ENCODE data around the gene RAB3B.
"Not testable (repeated sequence)": the region's sequence is repeated elsewhere in the genome, so short reads cannot be mapped to it uniquely, and the experiment has no call there.

RAB3B gene

GRCh38 chr1:51988254-51988653 is 2.2 kb downstream of the RAB3B start:
- no peak for FAIRE-seq

GRCh38 chr1:51986718-51987117 is 3.8 kb downstream of the RAB3B start:
- no peak for FAIRE-seq

- FAIRE-seq, result no peak
These were observed 8.3 kb downstream of the RAB3B start for GRCh38 chr1:51982161-51982560.

- FAIRE-seq, result no peak
These were observed 8.9 kb downstream of the RAB3B start for GRCh38 chr1:51981555-51981954.

GRCh38 chr1:51978099-51978498 is 12.4 kb downstream of the RAB3B start:
- no peak for FAIRE-seq

- FAIRE-seq, result no peak
These were observed 13.5 kb downstream of the RAB3B start for GRCh38 chr1:51976846-51977602.

GRCh38 chr1:51973587-51974474 is 16.7 kb downstream of the RAB3B start:
- FAIRE-seq, result no peak

GRCh38 chr1:51969038-51969705 is 21.3 kb downstream of the RAB3B start:
- FAIRE-seq, result no peak

GRCh38 chr1:51968632-51969031 is 21.9 kb downstream of the RAB3B start:
- FAIRE-seq, result no peak

- FAIRE-seq, result not testable (repeated sequence)
These were observed 23.2 kb downstream of the RAB3B start for GRCh38 chr1:51967213-51967791.

- FAIRE-seq, result no peak
These were observed 23.9 kb downstream of the RAB3B start for GRCh38 chr1:51966559-51966958.

GRCh38 chr1:51964309-51964696 is 26.2 kb downstream of the RAB3B start:
- FAIRE-seq, result no peak

- FAIRE-seq, result no peak
These were observed 26.8 kb downstream of the RAB3B start for GRCh38 chr1:51963592-51964308.

- no peak for FAIRE-seq
These were observed 27.8 kb downstream of the RAB3B start for GRCh38 chr1:51962486-51963356.

GRCh38 chr1:51961954-51962353 is 28.5 kb downstream of the RAB3B start:
- FAIRE-seq, result no peak

- no peak for FAIRE-seq
These were observed 29.3 kb downstream of the RAB3B start for GRCh38 chr1:51961231-51961630.

- FAIRE-seq, result no peak
These were observed 30.2 kb downstream of the RAB3B start for GRCh38 chr1:51960262-51960661.

GRCh38 chr1:51958824-51959223 is 31.7 kb downstream of the RAB3B start:
- FAIRE-seq, result no peak

- no peak for FAIRE-seq
These were observed 32.9 kb downstream of the RAB3B start for GRCh38 chr1:51957618-51958017.

GRCh38 chr1:51956528-51957509 is 33.7 kb downstream of the RAB3B start:
- FAIRE-seq, result no peak

All from A204.1 (cell line).